CD4-positive, alpha-beta T cell treated with Interleukin-21 for 1 hour (primary cell): Measurements from ENCODE around the gene ZC3H4.
A peak's percentile ranks its signal among the peaks of the same experiment; 100 is the strongest.
"Not testable (repeated sequence)": the region's sequence is repeated elsewhere in the genome, so short reads cannot be mapped to it uniquely, and the experiment has no call there.

Source experiments
- DNase-seq: peaks from one replicate; pipeline ENCODE4 v3.0.0-alpha.2; 2020

ZC3H4 gene

GRCh38 chr19:47107202-47107952, 6.2 kb downstream of the ZC3H4 start:
- peak; percentile 63 for DNase-seq

DNA sequence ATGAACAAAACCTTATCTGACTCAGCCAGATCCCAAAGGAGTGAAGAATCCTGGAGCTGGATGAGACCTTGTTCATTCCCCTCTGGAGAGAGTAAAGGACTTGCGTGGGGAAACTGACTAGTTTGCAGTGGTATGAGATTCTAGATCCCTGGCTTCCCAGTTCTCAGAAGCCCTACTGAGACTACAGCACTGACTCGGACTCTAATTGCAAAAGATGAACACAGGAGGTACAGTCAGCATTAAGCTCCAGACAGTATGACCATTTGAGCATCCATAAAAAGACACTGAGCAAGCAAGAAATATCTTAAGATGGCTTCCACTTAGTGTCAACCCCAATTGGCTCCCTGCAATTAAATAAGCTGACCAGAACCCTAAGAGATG, 6.8 kb downstream of the ZC3H4 start:
- no peak for DNase-seq

GRCh38 chr19:47105874-47106273, 7.7 kb downstream of the ZC3H4 start:
- DNase-seq = no peak

- no peak for DNase-seq
These were observed 8.9 kb downstream of the ZC3H4 start for GRCh38 chr19:47104680-47105079.

GRCh38 chr19:47102346-47103060, 11.1 kb downstream of the ZC3H4 start:
- no peak for DNase-seq

GRCh38 chr19:47101116-47101515, 12.5 kb downstream of the ZC3H4 start:
- not testable (repeated sequence) for DNase-seq

- no peak for DNase-seq
These were observed 13.3 kb downstream of the ZC3H4 start for GRCh38 chr19:47100290-47100689.

DNA sequence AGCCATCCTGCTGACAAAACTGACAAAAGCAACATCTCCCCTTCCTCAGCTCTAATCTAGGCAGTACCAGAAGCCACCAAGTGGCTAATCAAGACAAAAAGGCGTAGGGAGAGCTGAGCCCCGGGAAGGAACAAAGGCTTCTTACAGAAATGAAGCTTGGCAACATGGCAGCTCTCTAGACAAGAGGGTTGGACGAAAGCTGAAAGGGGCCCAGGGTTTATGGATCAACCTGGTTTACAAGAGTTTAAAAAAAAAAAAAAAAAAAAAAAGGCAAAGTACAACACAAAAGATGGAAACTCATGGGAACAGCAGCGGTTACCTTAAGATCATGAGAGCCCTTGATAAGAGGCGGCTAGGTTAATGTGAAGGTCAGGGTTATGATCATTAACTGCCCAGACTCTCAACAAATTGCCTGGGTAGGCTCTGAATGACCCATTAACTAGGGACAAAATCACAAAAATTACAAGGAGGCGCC, 14.0 kb downstream of the ZC3H4 start:
- no peak for DNase-seq

- DNase-seq = no peak
These were observed 15.0 kb downstream of the ZC3H4 start for GRCh38 chr19:47098608-47099007.

DNA sequence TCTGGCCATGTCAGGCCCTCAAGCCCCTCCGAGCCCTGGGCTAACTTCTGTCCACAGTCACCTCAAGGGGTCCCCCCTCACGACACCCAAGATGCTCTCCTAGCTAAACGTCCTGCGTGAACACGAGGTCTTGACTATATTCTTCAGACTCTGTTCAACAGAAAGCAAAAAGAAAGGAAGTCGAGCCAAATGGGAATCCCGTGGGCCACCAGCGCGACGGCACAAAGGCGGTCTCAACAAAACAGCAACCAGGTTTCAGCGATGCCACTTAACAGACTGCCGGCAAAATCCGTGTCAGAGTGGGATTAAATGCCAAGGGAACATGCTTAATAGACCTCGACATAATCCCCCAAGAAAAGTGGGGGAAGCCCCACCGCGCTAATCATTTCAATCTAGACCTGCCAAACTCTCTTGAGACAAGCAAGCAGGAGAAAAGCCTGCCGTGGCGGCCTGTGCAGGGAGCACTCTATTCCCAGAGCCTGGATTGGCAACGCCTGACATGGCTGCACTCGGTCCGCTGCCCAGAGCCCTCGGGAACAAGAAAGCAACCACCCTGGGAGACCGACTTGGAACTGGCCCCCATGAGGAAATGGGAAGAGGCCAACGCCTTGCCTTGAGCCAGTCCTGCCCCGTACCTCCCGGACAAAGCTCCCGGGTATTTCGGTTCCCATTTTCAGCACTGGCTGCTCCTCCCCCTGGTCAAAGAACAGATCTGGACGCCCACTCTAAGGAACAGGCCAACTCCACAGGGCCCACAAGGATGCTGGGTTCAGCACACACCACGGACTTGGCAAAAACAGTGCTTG, 16.0 kb downstream of the ZC3H4 start:
- no peak for DNase-seq

GRCh38 chr19:47096721-47097120, 16.9 kb downstream of the ZC3H4 start:
- no peak for DNase-seq

DNA sequence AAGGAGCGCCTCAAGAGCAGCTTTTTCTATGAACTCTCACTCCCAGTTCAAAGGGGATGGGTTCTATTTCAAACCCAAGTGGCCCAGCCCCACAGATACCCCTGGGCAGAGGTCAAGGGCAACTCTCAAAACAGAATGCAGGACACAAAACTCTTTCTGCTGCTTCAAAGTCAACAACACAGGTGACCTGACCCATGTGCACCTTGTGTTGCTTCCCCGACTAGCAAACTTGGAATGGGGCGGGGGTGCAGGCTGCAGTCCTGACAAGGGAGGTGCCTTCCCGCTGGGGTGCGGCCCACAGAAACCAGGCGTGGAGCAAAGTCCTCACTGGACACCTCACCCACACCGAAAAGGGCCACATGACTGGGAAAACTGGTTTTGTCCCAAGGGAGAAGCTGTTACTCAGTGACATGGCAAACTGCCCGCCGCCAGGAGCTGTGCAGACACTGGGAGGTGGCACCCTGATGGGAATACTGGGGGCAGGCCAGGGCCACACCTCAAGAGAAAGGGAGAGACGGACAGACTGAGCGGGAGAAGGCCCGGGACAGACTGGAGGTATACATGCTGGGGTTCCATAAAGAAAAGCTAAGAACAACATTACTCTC, 17.4 kb downstream of the ZC3H4 start:
- no peak for DNase-seq

- DNase-seq = peak; percentile 36
These were observed 18.0 kb downstream of the ZC3H4 start for GRCh38 chr19:47095476-47096099.

DNA sequence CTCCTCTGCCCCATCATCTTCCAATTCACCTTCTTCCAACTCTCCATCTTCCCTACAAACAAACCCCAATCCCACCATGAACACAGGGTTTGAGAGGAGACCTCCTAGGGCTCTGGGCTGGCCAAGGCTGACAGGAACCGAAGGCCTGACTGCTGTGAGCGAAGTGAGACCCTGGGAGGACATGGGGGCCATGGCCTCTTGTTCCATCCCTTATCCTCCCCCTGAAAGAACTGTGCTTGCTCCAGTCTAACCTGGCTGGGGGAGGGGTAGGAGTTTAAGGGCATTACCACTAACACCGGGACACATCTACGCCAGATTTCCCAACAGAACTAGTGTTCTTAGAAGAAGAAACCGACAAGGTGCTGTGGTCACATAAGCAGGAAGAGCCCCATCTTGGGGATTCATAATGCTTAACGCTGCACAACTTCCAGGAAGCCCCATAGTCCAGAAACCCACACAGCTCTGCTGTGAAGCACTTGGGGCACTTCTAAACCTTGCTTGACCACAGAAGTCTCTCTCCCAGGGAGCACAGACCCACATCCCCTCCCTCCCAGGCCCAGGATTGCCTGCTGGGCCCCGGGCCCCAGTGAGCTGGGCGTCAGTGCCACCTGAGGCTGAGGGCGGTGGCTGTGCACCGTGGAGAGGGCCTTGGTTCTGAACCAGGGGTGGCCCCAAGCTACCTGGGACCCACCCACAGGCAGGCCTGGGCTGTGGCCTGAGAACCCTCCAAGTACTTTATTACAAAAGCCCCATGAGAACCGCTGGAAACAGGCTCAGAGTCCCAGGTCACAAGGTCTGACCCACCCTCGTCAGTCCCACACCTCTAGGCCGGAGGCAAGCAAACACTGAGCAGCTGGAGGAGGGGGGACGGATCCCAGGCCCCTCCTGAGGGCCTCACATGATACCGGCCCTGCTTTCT, 18.8 kb downstream of the ZC3H4 start:
- DNase-seq = peak; percentile 73

DNA sequence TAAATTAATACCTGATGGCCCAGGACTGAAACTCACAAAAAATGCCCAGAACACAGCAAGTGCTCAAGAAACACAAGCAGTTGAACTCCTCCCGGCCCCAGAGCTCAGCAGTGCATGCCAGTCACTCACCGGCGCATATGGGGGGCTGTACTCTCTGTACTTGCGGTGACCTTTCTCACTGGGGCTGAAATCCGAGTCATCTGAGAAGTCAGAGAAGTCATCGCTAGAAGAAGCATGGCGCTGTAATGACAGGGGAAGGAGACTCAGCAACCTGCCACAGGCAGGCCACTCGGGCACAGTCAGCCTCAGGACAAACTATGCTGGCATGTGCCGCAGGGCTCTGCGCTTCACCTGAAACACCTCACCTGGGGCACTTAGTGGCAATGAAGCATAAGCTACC, 19.7 kb downstream of the ZC3H4 start:
- no peak for DNase-seq

DNA sequence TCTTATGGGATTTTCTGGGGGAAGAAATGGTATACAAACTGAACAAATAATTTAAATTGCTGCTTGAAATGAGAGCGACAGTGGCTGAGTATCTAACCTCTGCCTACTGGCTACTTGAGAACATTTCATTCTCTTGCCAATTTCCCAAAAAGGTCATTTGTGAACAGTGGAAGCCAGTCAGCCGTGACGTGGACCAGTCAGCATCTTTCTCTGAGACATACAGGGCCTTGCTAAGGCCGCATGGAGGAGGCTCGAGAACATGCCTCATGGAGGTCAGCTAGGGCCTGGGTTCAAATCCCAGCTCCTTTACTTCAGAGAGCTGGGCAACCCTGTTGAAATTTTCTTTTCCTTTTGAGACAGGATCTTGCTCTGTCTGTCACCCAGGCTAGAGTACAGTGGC, 20.3 kb downstream of the ZC3H4 start:
- no peak for DNase-seq

- DNase-seq = no peak
These were observed 23.7 kb downstream of the ZC3H4 start for GRCh38 chr19:47089767-47090350.

- no peak for DNase-seq
These were observed 27.3 kb downstream of the ZC3H4 start for GRCh38 chr19:47086280-47086679.

DNA sequence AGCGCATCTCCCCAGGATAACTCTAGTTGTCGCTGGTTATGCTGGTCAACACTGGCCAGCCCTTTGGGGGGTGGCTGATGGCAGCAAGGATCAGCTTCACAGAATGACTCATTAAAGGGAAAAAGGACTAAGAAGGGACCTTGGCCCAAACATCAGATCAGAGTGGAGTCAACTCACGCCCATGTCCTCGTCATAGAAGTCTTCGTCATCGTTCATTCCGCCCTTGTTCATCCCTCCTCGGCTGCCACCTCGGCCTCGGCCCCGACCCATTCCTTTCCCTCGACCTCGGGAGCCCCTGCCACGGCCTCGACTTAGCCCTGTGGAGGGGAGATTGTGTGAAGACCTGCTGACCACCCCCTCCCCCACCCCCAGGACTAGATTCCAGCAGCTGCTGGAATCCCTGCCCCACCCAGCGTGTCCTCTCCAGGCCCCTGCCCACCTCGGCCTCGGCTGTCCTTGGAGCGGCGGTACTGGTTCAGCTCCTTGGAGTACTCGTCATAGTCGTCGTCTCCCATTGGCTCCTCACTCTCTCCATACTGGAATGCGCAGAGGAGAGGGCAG, 28.6 kb downstream of the ZC3H4 start:
- no peak for DNase-seq

GRCh38 chr19:47082493-47082892, 31.1 kb downstream of the ZC3H4 start:
- no peak for DNase-seq

DNA sequence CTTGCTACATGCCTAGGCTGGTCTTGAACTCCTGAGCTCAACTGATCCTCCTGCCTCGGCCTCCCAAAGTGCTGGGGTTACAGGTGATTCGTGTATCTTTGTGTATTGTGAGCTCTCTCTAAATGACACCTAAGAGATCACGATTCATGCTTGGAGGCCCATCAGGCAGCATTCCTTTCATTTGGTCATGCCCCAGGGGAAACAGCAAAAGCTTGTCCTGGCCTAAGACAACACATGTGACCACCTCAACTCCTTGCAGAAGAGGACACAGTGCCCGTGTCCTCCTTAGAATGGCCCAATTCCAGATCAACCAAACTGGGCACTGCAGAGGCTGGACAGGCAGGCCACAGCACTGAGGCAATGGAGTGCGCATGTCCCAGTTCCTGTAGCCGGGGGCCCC, 32.5 kb downstream of the ZC3H4 start:
- DNase-seq = no peak
